Right kidney (tissue), 1 donor: ENCODE data around the gene NEMP1.
"Not testable (repeated sequence)": the region's sequence is repeated elsewhere in the genome, so short reads cannot be mapped to it uniquely, and the experiment has no call there.

Source experiments
- DNase-seq: peaks from one replicate; pipeline ENCODE4 v3.0.0-alpha.2; 2016

NEMP1 gene

DNA sequence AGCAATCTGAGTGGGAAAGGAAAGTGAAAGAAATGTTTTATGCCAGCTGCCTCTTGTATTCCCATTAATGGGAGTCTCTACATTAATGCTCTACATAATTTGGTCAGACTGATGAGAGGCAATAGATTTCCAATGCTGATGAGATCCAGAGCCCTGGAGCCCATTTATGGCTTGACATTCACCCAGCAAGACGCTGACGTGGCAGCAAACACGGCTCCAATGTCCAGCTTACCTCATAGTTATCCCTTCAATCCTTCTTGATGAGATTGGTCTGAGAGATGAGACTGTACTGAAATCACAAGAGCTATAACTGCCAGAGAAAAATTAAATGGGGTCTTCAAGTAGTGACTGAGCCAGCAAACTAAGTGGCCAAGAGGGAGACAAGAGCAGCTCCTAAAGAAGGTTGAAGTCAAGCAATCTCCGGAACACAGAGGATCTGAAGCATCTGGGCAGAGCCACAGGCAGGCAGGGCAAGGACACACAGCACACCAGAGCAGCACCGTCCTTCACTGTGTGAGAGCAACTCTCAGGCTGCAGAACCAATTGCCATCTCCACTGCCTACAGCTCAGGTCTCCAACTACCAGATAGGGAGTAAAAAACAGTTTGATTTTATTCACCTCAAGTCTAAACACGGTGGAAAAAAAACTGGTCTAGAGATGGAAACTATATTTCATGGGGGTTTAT lies 21.4 kb downstream of the NEMP1 start:
- DNase-seq, result no peak

DNA sequence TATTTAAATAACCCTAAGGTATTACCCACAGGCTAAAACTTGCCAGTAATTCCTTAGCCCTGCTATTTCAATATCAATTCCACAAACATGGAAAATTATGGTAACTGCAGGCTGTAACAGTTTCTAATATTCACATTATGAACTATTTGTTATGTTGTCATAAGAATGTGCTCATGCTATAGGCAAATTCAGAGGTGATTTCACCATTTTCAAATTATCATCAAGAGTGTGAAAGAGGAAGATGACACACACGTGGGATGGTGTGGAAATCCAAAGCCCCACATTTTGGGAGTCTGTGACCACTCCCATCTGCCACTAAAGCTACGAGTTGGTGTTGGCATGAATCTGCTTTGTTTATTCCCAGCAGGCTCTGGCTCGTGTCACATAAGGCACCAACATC lies 22.8 kb downstream of the NEMP1 start:
- DNase-seq, result no peak

GRCh38 chr12:57053901-57054300 lies 24.7 kb downstream of the NEMP1 start:
- DNase-seq, result not testable (repeated sequence)

- DNase-seq, result not testable (repeated sequence)
Measured at GRCh38 chr12:57053146-57053545, 25.4 kb downstream of the NEMP1 start.

DNA sequence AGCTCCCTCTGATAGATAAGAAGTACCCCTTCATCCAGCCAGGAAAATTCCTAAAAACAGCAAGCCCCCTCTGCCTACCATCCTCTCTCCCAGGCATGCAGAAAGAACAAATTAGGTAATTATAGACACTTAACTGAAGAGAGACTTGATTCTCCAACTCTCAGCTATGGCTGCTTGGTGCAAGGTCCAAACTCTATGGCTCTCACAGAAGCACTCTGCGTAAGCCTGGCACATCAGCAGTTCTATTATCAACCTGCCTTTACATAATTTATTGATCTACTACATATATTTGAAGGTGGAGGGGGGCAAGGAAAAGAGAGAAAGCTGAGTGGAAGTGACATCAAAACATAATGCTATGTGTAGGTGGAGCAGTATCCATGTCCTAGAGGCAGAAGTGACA lies 27.6 kb downstream of the NEMP1 start:
- no peak for DNase-seq

DNA sequence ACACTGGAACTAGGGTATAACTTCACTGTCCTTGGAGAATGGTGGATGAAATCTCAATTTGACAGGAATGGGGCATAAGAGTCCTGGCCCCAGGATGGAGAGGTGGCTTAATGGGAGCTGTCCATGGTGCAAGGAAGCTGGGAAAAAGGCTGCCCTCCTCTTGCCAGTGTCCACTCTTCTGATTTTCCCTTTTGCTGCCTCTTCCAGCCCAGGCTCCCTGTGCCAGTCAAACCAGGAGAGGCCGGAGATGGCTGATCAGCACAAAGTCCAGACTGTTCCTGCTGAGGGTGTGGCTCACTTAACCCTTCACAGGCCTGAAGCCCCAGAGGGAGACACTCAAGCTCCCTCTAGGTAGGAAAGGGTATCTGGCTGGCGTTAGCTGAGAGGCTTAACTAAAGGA lies 28.7 kb downstream of the NEMP1 start, which contains the start of gene MYO1A:
MYO1A (minus strand) TSS at position 240 of the 400 bp plus-strand sequence. CDS start 1,806 bp downstream, outside the sequence.
- DNase-seq, result no peak

DNA sequence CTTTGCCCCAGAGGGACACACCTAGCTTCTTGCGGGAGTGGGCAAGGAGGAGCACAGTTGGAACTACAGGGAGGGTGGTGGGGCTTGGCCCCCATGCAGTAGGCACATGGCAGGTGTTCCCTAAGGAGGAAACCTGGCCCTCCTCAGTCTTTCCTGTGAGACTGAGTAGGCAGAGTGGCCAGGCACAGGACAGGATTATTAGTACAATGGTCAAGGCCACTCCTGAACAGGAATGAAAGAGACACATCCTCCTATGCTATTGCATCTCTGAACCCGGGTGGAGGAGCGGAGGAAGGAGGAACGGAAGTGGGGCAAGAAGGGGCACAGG lies 29.5 kb downstream of the NEMP1 start:
- no peak for DNase-seq

DNA sequence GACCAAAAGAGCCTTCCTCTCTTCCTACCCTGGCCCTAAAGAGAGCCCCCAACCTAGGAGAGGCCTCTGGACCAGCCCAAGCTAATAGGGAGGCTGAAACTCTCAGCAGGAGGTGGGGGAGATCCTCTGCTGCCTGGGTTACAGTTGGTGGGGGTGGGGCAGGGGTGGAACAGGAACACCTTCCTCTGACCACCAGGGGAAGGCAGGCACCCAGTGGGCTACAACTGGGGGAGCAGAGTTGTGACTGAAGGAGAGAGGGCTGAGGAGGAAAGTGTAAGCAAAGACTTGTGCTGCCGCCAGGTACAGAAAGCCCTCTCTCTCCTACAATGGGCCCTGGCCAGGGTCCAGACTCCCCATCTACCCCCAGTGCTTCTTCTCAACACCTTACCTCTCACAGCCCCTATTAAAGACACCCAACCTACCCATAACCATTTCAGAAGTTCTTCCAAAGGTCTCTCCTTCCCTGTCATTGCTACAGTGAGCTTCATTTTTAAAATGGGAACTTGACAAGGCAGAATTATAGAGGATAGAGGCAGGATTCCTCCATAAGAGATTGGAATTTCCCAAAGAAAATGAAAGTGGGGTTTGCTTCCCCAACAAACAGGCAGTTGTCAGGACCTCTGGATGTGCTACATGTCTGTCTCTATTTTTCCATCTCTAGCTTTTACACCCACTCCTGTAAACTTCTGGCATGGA lies 30.0 kb downstream of the NEMP1 start:
- DNase-seq, result no peak

GRCh38 chr12:57047981-57048380 lies 30.6 kb downstream of the NEMP1 start:
- DNase-seq, result no peak

GRCh38 chr12:57046947-57047890 lies 31.4 kb downstream of the NEMP1 start:
- DNase-seq, result no peak

GRCh38 chr12:57046086-57046791 lies 32.4 kb downstream of the NEMP1 start:
- DNase-seq, result no peak

GRCh38 chr12:57044889-57045288 lies 33.7 kb downstream of the NEMP1 start:
- DNase-seq, result no peak

DNA sequence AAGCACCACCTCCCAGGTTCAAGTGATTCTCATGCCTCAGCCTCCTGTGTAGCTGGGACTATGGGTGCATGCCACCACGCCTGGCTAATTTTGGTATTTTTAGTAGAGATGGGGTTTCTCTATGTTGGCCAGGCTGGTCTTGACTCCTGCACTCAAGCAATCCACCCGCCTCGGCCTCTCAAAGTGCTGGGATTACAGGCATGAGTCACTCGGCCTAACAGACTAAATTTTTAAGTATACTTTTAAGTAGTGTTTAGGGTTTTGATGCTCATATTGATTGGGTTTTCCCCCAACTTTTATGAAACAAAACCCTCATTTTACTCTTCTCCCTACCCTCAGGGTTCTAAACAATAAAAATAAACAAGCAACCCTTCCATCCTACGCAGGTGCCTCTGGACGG lies 34.1 kb downstream of the NEMP1 start:
- DNase-seq, result no peak

GRCh38 chr12:57042695-57043094 lies 35.9 kb downstream of the NEMP1 start:
- no peak for DNase-seq

- no peak for DNase-seq
Measured at GRCh38 chr12:57040750-57041149, 37.8 kb downstream of the NEMP1 start.

DNA sequence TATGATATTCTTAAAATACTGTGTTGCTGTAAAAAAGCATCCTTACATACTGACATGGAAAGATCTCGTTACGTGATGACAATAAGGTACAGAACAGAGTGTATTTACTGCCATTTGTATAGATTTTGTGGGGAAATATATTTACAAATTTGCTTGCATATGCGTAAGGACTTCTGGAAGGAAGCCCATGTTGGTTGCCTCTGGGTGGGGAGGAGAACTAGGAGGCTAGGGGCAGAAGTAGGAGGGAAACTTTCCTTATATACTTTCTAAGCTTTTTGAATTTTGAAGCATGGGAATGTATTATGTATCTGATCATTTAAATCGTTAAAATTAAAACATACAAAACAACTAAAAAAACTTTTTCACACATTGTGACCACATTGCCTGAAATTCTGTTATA lies 38.4 kb downstream of the NEMP1 start:
- no peak for DNase-seq

DNA sequence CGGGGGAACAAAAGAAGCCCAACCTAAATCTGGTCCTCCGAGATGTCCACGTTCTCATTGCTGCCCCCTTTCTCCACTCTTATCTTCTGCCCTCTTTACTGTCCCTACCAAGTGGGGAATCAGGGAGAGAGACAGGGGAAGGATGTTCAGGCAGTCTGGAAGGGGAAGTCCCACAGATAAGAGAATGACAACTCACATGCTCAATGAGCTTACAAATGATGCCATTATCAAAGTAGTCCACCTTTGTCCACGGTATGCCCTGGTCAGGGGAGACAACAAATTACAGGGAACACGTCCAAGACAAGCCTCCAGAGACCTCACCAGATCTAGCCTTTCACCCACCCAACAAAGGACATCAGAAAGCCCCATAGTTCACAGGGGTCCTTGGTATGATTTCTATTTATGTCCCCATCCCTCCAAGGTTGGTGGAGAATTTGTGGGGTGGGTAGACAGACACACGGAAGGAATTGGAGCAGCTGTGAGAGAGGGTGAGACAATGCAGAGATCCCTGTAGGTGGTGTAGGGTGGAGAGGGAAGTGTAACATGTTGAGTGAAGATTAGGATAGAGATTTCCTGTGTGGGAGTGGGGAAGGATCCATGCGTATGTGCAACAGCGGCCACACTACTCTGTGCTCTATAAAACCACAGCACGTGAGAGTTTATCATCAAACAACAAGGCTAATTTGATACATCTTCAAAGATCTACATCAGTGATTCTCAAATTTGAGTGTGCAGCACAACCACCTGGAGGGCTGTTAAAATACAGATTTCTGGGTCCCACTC lies 39.4 kb downstream of the NEMP1 start:
- DNase-seq, result no peak

- DNase-seq, result no peak
Measured at GRCh38 chr12:57037264-57037663, 41.3 kb downstream of the NEMP1 start.

GRCh38 chr12:57033431-57033830 lies 45.2 kb downstream of the NEMP1 start:
- DNase-seq, result no peak

GRCh38 chr12:57031789-57032188 lies 46.8 kb downstream of the NEMP1 start:
- DNase-seq, result no peak

- no peak for DNase-seq
Measured at GRCh38 chr12:57031138-57031725, 47.4 kb downstream of the NEMP1 start.
